Tibial nerve (tissue), 4 donors: ENCODE results near the gene TUT4. TPM values are rescaled to one million over a fixed set of nuclear protein-coding genes. Genes with fewer than 3 reads are reported as not detected.

Experiments
- DNase-seq, 2 donors: peaks; one replicate each; pipeline ENCODE4 v3.0.0-alpha.2; 2019; ENCODE audit warnings: low spot score in 2 of 2
- H3K27ac ChIP-seq, 4 donors: fragments of 200-600 bp; sonication (generic) in 3 of 4; one replicate each; pipeline ENCODE4 v1.5.1; 2017 to 2019; ENCODE audit warnings: mild to moderate bottlenecking in 1 of 4
- H3K27me3 ChIP-seq, 2 donors: fragments of 200-600 bp; sonication (generic) in 1 of 2; one replicate each; pipeline versions ENCODE4 v1.5.1 to v1.6.0; 2017 to 2019
- H3K36me3 ChIP-seq, 3 donors: fragments of 200-600 bp; sonication (generic); one replicate each; pipeline ENCODE4 v1.5.1; 2018 to 2019
- H3K4me1 ChIP-seq, 4 donors: fragments of 200-600 bp; sonication (generic) in 3 of 4; one replicate each; pipeline ENCODE4 v1.5.1; 2017 to 2019
- H3K4me3 ChIP-seq, 4 donors: fragments of 200-600 bp; sonication (generic) in 3 of 4; one replicate each; pipeline ENCODE4 v1.5.1; 2017 to 2019; ENCODE audit warnings: mild to moderate bottlenecking in 1 of 4, moderate library complexity in 1 of 4
- H3K9me3 ChIP-seq, 4 donors: fragments of 200-600 bp; sonication (generic) in 3 of 4; one replicate each; pipeline ENCODE4 v1.5.1; 2017 to 2019
- EP300 ChIP-seq, 2 donors: sonication (generic); formaldehyde crosslinking; IDR thresholded peaks; one replicate each; pipeline ENCODE4 v1.6.1; 2017; ENCODE audit warnings: antibody characterized with exemption in 2 of 2, mild to moderate bottlenecking in 1 of 2
- POLR2A ChIP-seq, 2 donors: fragments of 450-650 bp; IDR thresholded peaks; one replicate each; pipeline ENCODE4 v1.6.1; 2017; ENCODE audit warnings: antibody characterized with exemption in 2 of 2, mild to moderate bottlenecking in 2 of 2, moderate library complexity in 2 of 2
- WGBS, 2 donors: methylation state at CpG; one replicate each; pipeline ENCODE4 v1.1.5; 2018; 5-methylcytosine and 5-hydroxymethylcytosine counted together
- total RNA-seq, 4 donors: library from RNA; depleted of rRNA; stranded (reverse); fragments of >200 nt; gene quantifications; one replicate each; pipeline ENCODE4 v1.1.0, GENCODE V29; 2016
- TF ChIP-seq, protein P1 (sequence below), 5 experiments: fragments of 200-600 bp in 3 of 5; fragments of 450-650 bp in 2 of 5; sonication (generic) in 3 of 5; IDR thresholded peaks; one replicate each; pipeline ENCODE4 v1.5.1; 2016 to 2019; ENCODE audit warnings: antibody characterized with exemption in 5 of 5, mild to moderate bottlenecking in 3 of 5, moderate library complexity in 2 of 5

The TUT4 gene, protein sequence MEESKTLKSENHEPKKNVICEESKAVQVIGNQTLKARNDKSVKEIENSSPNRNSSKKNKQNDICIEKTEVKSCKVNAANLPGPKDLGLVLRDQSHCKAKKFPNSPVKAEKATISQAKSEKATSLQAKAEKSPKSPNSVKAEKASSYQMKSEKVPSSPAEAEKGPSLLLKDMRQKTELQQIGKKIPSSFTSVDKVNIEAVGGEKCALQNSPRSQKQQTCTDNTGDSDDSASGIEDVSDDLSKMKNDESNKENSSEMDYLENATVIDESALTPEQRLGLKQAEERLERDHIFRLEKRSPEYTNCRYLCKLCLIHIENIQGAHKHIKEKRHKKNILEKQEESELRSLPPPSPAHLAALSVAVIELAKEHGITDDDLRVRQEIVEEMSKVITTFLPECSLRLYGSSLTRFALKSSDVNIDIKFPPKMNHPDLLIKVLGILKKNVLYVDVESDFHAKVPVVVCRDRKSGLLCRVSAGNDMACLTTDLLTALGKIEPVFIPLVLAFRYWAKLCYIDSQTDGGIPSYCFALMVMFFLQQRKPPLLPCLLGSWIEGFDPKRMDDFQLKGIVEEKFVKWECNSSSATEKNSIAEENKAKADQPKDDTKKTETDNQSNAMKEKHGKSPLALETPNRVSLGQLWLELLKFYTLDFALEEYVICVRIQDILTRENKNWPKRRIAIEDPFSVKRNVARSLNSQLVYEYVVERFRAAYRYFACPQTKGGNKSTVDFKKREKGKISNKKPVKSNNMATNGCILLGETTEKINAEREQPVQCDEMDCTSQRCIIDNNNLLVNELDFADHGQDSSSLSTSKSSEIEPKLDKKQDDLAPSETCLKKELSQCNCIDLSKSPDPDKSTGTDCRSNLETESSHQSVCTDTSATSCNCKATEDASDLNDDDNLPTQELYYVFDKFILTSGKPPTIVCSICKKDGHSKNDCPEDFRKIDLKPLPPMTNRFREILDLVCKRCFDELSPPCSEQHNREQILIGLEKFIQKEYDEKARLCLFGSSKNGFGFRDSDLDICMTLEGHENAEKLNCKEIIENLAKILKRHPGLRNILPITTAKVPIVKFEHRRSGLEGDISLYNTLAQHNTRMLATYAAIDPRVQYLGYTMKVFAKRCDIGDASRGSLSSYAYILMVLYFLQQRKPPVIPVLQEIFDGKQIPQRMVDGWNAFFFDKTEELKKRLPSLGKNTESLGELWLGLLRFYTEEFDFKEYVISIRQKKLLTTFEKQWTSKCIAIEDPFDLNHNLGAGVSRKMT (N-terminal part only)
- 100 to 1,000 TPM in 1 of 4 donors, 10 to 100 TPM in 3; 78.1 to 127 (median 82.3) TPM for total RNA-seq

DNA sequence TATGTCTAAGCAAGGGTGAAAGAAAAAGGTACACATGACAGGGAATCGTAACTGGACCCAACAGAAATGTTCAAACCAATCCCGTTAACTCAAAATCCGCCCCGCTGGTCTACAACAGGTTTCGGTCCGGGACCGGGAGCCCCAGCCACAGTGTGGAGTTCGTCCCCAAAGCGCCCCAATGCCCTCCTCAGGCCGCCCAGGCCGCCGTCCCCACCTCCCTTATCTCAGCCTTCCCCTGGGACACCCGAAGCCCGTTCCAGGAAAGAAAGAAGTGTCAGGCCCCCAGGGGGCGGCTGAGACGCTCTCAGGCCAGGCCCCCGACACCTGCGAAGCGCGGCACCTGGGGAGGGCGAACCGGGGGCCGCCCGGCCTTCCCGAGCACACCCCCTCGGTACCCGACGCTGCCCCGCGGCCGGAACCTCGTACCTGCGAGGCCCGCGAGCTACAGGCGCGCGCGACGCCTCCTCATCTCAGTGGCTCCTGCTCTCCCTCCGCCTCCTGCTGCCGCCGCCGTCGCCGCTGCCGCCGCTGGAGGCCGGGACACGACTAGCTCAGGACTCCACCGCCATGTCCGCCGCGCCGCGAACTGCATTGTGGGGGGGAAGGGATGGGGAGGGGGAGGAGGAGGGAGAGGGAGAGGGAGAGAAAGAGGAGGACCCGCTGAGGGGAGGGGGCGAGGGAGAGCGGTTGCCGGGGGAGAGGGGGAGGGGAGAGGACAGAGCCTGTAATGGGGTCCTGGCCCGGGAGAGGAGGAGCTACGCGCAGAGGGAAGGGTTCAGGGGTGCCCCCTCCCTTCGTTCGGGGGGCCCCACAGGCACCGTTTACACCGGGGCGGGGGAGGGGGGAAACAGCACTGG is at the start of gene TUT4:
TUT4 (minus strand) TSS at position 588 of the 857 bp plus-strand sequence. CDS start 26,812 bp downstream, outside the sequence.
- 1% methylated on average over 30 to 34 of the region's 68 CpGs for WGBS, 2 donors
- peak in 1 of 2 donors; percentile 43 for TF ChIP-seq POLR2A (IDR thresholded peaks at IDR 0.05)
- TF ChIP-seq, protein P1, sequence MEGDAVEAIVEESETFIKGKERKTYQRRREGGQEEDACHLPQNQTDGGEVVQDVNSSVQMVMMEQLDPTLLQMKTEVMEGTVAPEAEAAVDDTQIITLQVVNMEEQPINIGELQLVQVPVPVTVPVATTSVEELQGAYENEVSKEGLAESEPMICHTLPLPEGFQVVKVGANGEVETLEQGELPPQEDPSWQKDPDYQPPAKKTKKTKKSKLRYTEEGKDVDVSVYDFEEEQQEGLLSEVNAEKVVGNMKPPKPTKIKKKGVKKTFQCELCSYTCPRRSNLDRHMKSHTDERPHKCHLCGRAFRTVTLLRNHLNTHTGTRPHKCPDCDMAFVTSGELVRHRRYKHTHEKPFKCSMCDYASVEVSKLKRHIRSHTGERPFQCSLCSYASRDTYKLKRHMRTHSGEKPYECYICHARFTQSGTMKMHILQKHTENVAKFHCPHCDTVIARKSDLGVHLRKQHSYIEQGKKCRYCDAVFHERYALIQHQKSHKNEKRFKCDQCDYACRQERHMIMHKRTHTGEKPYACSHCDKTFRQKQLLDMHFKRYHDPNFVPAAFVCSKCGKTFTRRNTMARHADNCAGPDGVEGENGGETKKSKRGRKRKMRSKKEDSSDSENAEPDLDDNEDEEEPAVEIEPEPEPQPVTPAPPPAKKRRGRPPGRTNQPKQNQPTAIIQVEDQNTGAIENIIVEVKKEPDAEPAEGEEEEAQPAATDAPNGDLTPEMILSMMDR (IDR thresholded peaks at IDR 0.05) = peak in 1 of 5 experiments; percentile 5
- peak in 1 of 2 donors; percentile 85 for TF ChIP-seq EP300 (IDR thresholded peaks at IDR 0.05)

DNA sequence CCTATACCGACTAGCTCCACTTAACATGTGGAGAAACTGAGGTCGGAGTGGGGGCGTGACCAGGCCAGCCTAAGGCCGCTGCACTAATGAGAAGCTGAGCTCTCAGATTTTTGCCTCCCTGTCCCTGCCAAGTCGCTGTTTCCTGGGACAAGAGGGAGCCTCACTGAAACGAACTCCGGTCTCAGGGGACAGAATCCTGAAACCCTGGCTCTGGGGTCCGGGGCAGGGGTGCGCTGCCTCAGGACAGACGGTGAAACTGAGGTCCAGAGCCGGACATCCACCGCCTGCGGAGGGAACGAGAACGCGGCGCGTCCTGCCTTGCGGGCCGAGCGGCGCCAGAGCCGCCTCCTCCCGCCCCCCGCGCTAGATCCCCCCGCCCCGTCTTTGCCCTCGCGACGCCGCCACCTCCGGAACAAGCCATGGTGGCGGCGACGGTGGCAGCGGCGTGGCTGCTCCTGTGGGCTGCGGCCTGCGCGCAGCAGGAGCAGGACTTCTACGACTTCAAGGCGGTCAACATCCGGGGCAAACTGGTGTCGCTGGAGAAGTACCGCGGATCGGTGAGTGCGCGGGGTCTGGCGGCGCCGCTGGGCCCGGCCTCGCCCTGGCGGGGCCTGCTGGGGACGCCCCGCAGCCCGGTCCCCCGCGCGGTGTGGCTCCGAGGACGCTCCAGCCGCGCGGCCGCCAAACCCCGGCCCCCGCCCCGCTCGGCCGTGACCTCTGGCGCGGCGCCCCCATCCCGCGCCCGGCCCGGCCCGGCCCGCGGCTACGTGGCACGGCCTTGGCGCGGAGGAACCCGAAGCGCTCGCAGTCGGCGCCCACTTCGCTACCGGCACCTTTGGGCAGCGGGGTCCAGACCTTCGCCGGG is 49.3 kb upstream of the TUT4 start, which contains the start of gene GPX7:
GPX7 (plus strand) TSS at position 381 of the 865 bp plus-strand sequence; CDS start at position 420, 39 bp downstream.
- peaks cover 0 to 32% (median 10%) of the 10 kb centered on the region in 4 donors for H3K4me1 ChIP-seq
- TF ChIP-seq EP300 (IDR thresholded peaks at IDR 0.05) (no peak), POLR2A (IDR thresholded peaks at IDR 0.05) (no peak)
- TF ChIP-seq, protein P1 (IDR thresholded peaks at IDR 0.05) = no peak
- H3K27me3 ChIP-seq = no peaks in the 10 kb centered on the region
- H3K9me3 ChIP-seq = no peaks in the 10 kb centered on the region
- 2 to 3% methylated on average over 26 to 82 of the region's 97 CpGs for WGBS, 2 donors
- DNase-seq = no peak
- H3K27ac ChIP-seq = peak within 1 kb of the TSS; percentile 54 to 87 (median 84)
- peaks cover 0 to 13% (median 0%) of the 10 kb centered on the region in 3 donors for H3K36me3 ChIP-seq
- H3K4me3 ChIP-seq = peak within 1 kb of the TSS; percentile 38 to 88 (median 62)

More for the DNA sequence above, at the start of gene TUT4:
- Histone ChIP-seq H3K4me3 (peak within 1 kb of the TSS; percentile 89 to 100 (median 98)), H3K4me1 (peaks cover 0 to 33% (median 8%) of the 10 kb centered on the region in 4 donors), H3K9me3 (no peaks in the 10 kb centered on the region), H3K27ac (peak within 1 kb of the TSS; percentile 92 to 97 (median 95)), H3K36me3 (no peaks in the 10 kb centered on the region), H3K27me3 (no peaks in the 10 kb centered on the region)
- peak; percentile 56 to 71 for DNase-seq

DNA sequence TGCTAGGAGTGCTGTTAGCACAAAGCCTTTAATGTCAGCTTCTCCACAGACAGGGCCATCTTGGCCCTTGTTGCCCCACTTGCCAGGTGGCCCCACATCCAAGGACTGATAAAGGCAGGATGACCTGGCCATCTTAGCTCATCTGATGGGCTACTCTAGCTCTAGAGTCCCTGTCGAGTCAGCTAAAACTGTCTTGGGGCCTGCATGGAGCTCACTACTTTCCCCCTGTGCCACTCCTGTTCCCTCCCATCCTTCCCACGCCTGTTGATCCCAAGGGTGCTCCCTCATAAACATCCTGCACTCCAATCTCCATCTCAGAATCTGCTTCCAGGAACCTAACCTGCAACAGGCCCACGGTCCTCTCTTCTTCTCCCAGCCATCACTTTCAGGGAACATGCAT is 48.6 kb upstream of the TUT4 start:
- no peak for TF ChIP-seq POLR2A (IDR thresholded peaks at IDR 0.05)
- TF ChIP-seq EP300 (IDR thresholded peaks at IDR 0.05) = no peak
- TF ChIP-seq, protein P1 (IDR thresholded peaks at IDR 0.05) = no peak
- no peaks in the 10 kb centered on the region for H3K27me3 ChIP-seq
- H3K27ac ChIP-seq = peak overlapping the region in 2 of 4 donors; percentile 54 to 87
- no peaks in the 10 kb centered on the region for H3K9me3 ChIP-seq
- WGBS, 2 donors = 56 to 78% methylated on average over 3 of the region's 3 CpGs
- H3K4me3 ChIP-seq = peak overlapping the region in 2 of 4 donors; percentile 62 to 63
- peaks cover 0 to 6% (median 0%) of the 10 kb centered on the region in 3 donors for H3K36me3 ChIP-seq
- H3K4me1 ChIP-seq = peaks cover 0 to 32% (median 10%) of the 10 kb centered on the region in 4 donors
- no peak for DNase-seq
